Activated CD4-positive, alpha-beta T cell treated with anti-CD3 and anti-CD28 coated beads, Interleukin-2, amount 50 U/mL, for 16 hours (primary cell): ENCODE data around the gene NCF4.

Experiments used
- DNase-seq: peaks from one replicate; pipeline ENCODE4 v3.0.0-alpha.2; 2020

NCF4 gene

DNA sequence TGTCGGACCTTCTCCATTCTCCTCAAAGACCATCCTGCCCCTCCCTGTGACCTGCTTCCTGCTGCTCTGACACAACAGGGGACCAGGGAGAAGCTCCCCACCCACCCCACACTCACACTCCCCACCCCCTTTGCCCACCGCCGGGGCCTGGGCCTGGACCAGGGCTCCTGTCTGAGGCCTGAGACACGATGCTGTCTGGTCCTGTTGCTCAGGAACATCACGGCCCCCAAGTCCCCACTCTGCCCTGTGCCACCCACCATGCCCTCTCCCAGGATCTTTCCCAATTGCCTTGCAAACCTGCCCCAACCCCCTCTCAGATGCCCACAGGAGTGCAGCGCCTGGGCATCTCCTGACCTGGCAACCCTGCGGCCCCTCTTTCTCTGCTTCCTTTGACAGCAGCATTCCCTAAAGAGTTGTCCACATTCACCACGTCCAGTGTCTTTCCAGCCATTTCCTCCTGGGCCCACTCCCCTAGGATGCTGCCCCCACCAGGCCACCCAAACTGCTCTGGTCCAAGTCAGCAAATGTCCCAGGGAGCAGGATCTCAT lies 63.4 kb downstream of the NCF4 start:
- no peak for DNase-seq

DNA sequence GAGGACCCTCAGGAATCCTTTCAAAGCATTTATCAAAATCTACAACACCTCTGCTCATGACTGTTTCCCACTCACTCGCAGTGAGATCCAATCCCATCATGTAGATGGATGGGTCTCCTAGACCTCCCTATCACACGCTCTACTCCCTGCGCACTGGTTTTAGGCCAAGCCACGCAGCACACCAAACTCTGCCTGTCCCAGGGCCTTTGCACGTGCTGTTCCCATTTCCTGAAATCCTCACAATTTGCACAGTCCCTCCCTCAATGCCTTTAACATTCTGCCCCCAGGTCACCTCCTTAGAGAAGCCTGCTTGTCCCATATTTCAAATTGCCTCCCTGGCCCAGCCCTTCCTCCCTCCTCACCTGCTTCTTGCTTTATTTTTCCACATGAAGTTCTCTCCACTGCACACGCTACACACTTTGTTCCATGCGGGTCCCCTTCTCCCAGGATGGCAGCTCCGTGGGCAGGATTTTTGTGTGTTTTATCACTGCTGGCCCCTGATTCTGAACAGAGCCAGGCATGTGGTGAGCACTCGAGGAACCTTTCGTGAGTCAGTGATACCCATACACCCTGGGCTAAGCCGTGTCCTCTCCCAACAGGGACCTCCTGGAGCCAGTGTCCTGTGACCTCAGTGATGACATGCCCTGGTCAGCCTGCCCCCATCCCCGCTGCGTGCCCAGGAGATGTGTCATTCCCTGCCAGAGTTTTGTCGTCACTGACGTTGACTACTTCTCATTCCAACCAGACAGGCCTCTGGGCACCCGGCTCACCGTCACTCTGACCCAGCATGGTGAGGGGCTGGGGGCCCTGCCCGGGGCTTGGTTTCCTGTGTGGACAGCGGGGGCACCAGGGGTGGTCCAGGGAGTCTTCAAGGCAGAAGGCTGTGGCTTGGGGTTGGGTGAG lies 64.8 kb downstream of the NCF4 start:
- DNase-seq = no peak

DNA sequence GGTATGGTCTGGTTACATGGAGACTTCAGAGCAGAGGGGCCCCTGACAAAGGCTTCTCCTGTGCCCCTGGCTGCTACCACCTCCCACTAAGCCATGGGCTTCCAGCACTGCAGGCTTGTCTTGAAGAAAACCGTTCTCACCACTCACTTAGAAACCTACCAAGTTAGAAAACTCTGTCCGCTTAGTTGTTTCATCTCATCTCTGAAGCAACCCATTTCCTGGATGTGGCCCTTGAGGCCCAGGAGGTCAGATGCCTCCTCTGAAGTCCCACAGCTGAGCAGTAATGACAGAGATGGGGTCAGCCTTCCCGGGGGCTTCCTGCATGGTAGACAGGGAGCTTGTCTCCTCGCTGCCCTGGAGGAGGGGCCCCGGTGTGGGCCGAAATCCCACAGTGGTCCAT lies 65.5 kb downstream of the NCF4 start:
- DNase-seq = peak; percentile 44

DNA sequence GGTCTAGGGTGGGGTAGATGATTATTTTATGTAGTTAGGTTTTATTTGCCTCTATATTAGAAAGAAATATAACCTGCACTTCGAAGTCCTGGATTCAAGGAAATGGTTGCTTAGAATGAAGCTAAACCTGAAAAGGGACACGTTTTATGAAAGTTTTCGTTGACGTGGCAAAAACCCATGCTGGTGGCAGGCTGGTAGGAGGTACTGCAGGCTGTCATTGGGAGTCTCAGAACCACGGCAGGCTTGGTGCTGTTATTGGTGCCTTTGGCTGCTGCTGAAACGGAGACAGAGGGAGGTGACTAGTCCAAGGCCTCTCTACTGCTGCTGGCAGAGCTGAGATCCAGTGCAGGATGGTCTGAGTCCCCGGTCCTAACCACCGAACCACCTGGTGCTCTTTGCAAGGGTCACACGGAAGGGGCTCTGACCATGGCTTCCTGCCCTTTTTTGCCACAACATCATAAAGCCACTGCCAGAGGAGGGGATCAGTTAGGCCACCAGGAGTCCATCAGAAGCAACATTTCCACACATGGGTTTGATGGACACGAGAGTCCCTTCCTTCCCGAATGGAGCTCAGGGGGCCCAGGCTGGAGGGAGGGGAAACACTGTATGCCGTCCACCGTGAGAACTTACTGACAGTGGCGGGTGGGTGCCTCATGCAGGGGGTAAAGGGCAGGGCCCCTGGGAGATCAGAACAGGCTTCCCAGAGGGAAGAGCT lies 66.1 kb downstream of the NCF4 start:
- no peak for DNase-seq
